H9 (cell line): ENCODE measurements around the gene SRSF11. TPM values are rescaled to one million over a fixed set of nuclear protein-coding genes. Genes with fewer than 3 reads are reported as not detected.

Experiments
- DNase-seq: peaks from one replicate; pipeline ENCODE4 v3.0.0-alpha.2; 2017
- H2AFZ ChIP-seq: one replicate; pipeline ENCODE4 v1.6.1; 2013; ENCODE audit warnings: mild to moderate bottlenecking, low read length, control low read depth, moderate library complexity
- H2AK5ac ChIP-seq: 2 replicates; pipeline ENCODE4 v1.6.1; 2013; ENCODE audit warnings: low read length, control low read depth, mixed read lengths; ENCODE audit not compliant: insufficient read length
- H2BK120ac ChIP-seq: one replicate; pipeline ENCODE4 v1.6.1; 2013; ENCODE audit warnings: low read depth, mild to moderate bottlenecking, low read length, control low read depth, inconsistent platforms; ENCODE audit not compliant: poor library complexity, severe bottlenecking
- H2BK12ac ChIP-seq: 2 replicates; pipeline ENCODE4 v1.6.1; 2013; ENCODE audit warnings: low read length, control low read depth, mixed read lengths, low read depth; ENCODE audit not compliant: insufficient read length
- H2BK15ac ChIP-seq: 2 replicates; pipeline ENCODE4 v1.6.1; 2013; ENCODE audit warnings: low read depth, low read length, control low read depth
- H2BK20ac ChIP-seq: one replicate; pipeline ENCODE4 v1.6.1; 2013; ENCODE audit warnings: low read depth, mild to moderate bottlenecking, low read length, control low read depth, inconsistent platforms; ENCODE audit not compliant: poor library complexity, severe bottlenecking
- H2BK5ac ChIP-seq: 2 replicates; pipeline ENCODE4 v1.6.1; 2013; ENCODE audit warnings: low read length, control low read depth, mixed read lengths; ENCODE audit not compliant: insufficient read length
- H3K14ac ChIP-seq: 2 replicates; pipeline ENCODE4 v1.6.1; 2013; ENCODE audit warnings: low read length, control low read depth; ENCODE audit not compliant: insufficient read depth
- H3K18ac ChIP-seq: 2 replicates; pipeline ENCODE4 v1.6.1; 2013; ENCODE audit warnings: low read depth, mild to moderate bottlenecking, mixed read lengths, low read length, control low read depth; ENCODE audit not compliant: insufficient read length
- H3K23ac ChIP-seq: 2 replicates; pipeline ENCODE4 v1.6.1; 2013; ENCODE audit warnings: low read length, control low read depth, mixed read lengths, low read depth; ENCODE audit not compliant: insufficient read length
- H3K23me2 ChIP-seq: 2 replicates; pipeline ENCODE4 v1.6.1; 2013; ENCODE audit warnings: low read depth, mild to moderate bottlenecking, mixed read lengths, low read length, control low read depth; ENCODE audit not compliant: insufficient read length, poor library complexity, severe bottlenecking
- H3K27ac ChIP-seq: 2 replicates; pipeline ENCODE4 v1.5.1; 2013; ENCODE audit warnings: low read length, control low read depth, mixed read lengths, low read depth; ENCODE audit not compliant: insufficient read length
- H3K27me3 ChIP-seq: 2 replicates; pipeline ENCODE4 v1.6.1; 2013; ENCODE audit warnings: low read length, control low read depth, inconsistent platforms; ENCODE audit not compliant: insufficient read depth
- H3K4ac ChIP-seq: 2 replicates; pipeline ENCODE4 v1.6.1; 2013; ENCODE audit warnings: low read depth, mild to moderate bottlenecking, control low read depth, inconsistent platforms, low read length, moderate library complexity
- H3K4me1 ChIP-seq: 2 replicates; pipeline ENCODE4 v1.6.1; 2013; ENCODE audit warnings: low read length, control low read depth, inconsistent platforms; ENCODE audit not compliant: insufficient read depth
- H3K4me2 ChIP-seq: 2 replicates; pipeline ENCODE4 v1.6.1; 2013; ENCODE audit warnings: low read length, control low read depth, mixed read lengths; ENCODE audit not compliant: insufficient read length, insufficient read depth
- H3K56ac ChIP-seq: 2 replicates; pipeline ENCODE4 v1.6.1; 2013; ENCODE audit warnings: low read depth, mild to moderate bottlenecking, mixed read lengths, low read length, control low read depth; ENCODE audit not compliant: insufficient read length
- H3K79me1 ChIP-seq: 2 replicates; pipeline ENCODE4 v1.6.1; 2013; ENCODE audit warnings: low read depth, mild to moderate bottlenecking, moderate library complexity, low read length, control low read depth, inconsistent platforms; ENCODE audit not compliant: insufficient read depth, poor library complexity, severe bottlenecking
- H3K79me2 ChIP-seq: 2 replicates; pipeline ENCODE4 v1.6.1; 2013; ENCODE audit warnings: low read length, control low read depth, inconsistent platforms; ENCODE audit not compliant: insufficient read depth
- H3K9ac ChIP-seq: 2 replicates; pipeline ENCODE4 v1.6.1; 2013; ENCODE audit warnings: low read length, control low read depth, mixed read lengths; ENCODE audit not compliant: insufficient read length; ENCODE audit errors: extremely low read depth
- H3K9me3 ChIP-seq: one replicate; pipeline ENCODE4 v1.6.1; 2013; ENCODE audit warnings: low read depth, low read length, inconsistent platforms; ENCODE audit not compliant: control insufficient read depth
- H3T11ph ChIP-seq: one replicate; pipeline ENCODE4 v1.6.1; 2013; ENCODE audit warnings: mild to moderate bottlenecking, low read length, control low read depth, inconsistent platforms
- H4K20me1 ChIP-seq: one replicate; pipeline ENCODE4 v1.6.1; 2013; ENCODE audit not compliant: control insufficient read depth, insufficient read length, insufficient read depth
- H4K5ac ChIP-seq: 2 replicates; pipeline ENCODE4 v1.6.1; 2013; ENCODE audit warnings: low read depth, mild to moderate bottlenecking, mixed read lengths, low read length, control low read depth; ENCODE audit not compliant: insufficient read length
- H4K8ac ChIP-seq: replicated peaks from 2 replicates; pipeline ENCODE4 v1.6.1; 2013; ENCODE audit warnings: low read length, control low read depth, mixed read lengths, low read depth; ENCODE audit not compliant: insufficient read length
- H4K91ac ChIP-seq: 2 replicates; pipeline ENCODE4 v1.6.1; 2013; ENCODE audit warnings: low read depth, mild to moderate bottlenecking, moderate library complexity, mixed read lengths, low read length, control low read depth; ENCODE audit not compliant: insufficient read length
- H3K27ac Mint-ChIP-seq, 3 experiments: 2 replicates in 2 of 3; 3 replicates in 1 of 3; pipeline ENCODE4 v1.8.0; 2020 to 2021; ENCODE audit warnings: mixed read lengths in 3 of 3, mild to moderate bottlenecking in 1 of 3, moderate library complexity in 1 of 3
- H3K27me3 Mint-ChIP-seq: 2 replicates; pipeline ENCODE4 v1.8.0; 2021; ENCODE audit warnings: low read depth, mild to moderate bottlenecking, moderate library complexity, mixed read lengths
- H3K36me3 Mint-ChIP-seq, 3 experiments: 2 replicates in 2 of 3; 3 replicates in 1 of 3; pipeline ENCODE4 v1.8.0; 2020 to 2021; ENCODE audit warnings: low read depth in 3 of 3, mixed read lengths in 3 of 3; ENCODE audit not compliant: insufficient read depth in 1 of 3
- H3K4me1 Mint-ChIP-seq, 2 experiments: 2 replicates each; pipeline ENCODE4 v1.8.0; 2020; ENCODE audit warnings: mixed read lengths in 2 of 2
- H3K4me3 Mint-ChIP-seq, 2 experiments: 2 replicates in 1 of 2; 3 replicates in 1 of 2; pipeline ENCODE4 v1.8.0; 2020 to 2021; ENCODE audit warnings: mild to moderate bottlenecking in 2 of 2, mixed read lengths in 2 of 2, moderate library complexity in 1 of 2
- H3K9me3 Mint-ChIP-seq, 2 experiments: 2 replicates in 1 of 2; 3 replicates in 1 of 2; pipeline ENCODE4 v1.8.0; 2020; ENCODE audit warnings: mild to moderate bottlenecking in 2 of 2, mixed read lengths in 2 of 2, moderate library complexity in 1 of 2
- total RNA-seq: library from RNA; stranded (reverse); gene quantifications from 2 replicates; pipeline ENCODE4 v1.2.1, GENCODE V29; 2021
- TF ChIP-seq, protein P1 (sequence below): fragments of 200-600 bp; sonication (generic); conservative IDR thresholded peaks from 3 replicates; pipeline ENCODE4 v1.8.0; 2021; ENCODE audit warnings: antibody characterized with exemption, mild to moderate bottlenecking

Gene SRSF11
- total RNA-seq, 1 experiment from 2014 or later = 214 TPM

DNA sequence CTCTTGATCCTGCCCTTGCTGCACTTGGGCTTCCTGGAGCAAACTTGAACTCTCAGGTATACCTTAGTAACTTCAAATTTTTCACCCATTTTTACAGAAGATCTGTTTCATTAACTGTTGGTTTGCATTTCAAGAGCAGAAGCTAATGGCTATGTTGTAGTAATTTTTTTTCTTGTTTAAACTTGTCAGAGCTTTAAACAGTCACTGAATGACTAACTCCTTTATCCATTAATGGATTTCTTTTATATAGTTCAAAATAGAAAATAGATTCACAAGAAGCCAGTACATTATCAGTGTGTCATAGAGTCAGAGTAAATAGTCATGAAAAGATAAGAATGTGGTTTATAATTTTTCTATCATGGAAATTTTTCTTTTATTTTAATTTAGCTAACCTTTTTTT lies 13.6 kb downstream of the SRSF11 start:
- H3K27me3 Mint-ChIP-seq = no peaks in the 10 kb centered on the region
- Histone ChIP-seq H3K27me3 (no peaks in the 10 kb centered on the region), H3K79me2 (no peaks in the 10 kb centered on the region)

More for the DNA sequence above, 13.6 kb downstream of the SRSF11 start:
- Histone ChIP-seq H2BK12ac (no peak overlapping the region), H3K23me2 (no peaks in the 10 kb centered on the region), H3K4ac (no peak overlapping the region), H4K5ac (no peak overlapping the region), H3K18ac (no peak overlapping the region), H2AK5ac (no peak overlapping the region), H3K14ac (no peak overlapping the region), H3K4me2 (no peak overlapping the region), H3K27ac (no peak overlapping the region), H3K56ac (no peak overlapping the region), H2BK15ac (no peak overlapping the region), H3K9me3 (no peaks in the 10 kb centered on the region), H2AFZ (no peak overlapping the region), H2BK5ac (no peak overlapping the region), H3K4me1 (no peaks in the 10 kb centered on the region), H3K79me1 (no peaks in the 10 kb centered on the region), H4K91ac (no peak overlapping the region), H4K8ac (no peak overlapping the region), H4K20me1 (no peaks in the 10 kb centered on the region), H3T11ph (no peak overlapping the region), H3K9ac (no peak overlapping the region), H2BK20ac (no peak overlapping the region), H2BK120ac (no peak overlapping the region), H3K23ac (no peak overlapping the region)
- Mint-ChIP-seq H3K4me3 (no peak overlapping the region), H3K9me3 (no peaks in the 10 kb centered on the region), H3K27ac (no peak overlapping the region), H3K4me1 (no peaks in the 10 kb centered on the region), H3K36me3 (peaks cover 45 to 93% (median 80%) of the 10 kb centered on the region in 3 experiments; a peak in 6 of 7 replicates)
- no peak for DNase-seq
- TF ChIP-seq, protein P1, sequence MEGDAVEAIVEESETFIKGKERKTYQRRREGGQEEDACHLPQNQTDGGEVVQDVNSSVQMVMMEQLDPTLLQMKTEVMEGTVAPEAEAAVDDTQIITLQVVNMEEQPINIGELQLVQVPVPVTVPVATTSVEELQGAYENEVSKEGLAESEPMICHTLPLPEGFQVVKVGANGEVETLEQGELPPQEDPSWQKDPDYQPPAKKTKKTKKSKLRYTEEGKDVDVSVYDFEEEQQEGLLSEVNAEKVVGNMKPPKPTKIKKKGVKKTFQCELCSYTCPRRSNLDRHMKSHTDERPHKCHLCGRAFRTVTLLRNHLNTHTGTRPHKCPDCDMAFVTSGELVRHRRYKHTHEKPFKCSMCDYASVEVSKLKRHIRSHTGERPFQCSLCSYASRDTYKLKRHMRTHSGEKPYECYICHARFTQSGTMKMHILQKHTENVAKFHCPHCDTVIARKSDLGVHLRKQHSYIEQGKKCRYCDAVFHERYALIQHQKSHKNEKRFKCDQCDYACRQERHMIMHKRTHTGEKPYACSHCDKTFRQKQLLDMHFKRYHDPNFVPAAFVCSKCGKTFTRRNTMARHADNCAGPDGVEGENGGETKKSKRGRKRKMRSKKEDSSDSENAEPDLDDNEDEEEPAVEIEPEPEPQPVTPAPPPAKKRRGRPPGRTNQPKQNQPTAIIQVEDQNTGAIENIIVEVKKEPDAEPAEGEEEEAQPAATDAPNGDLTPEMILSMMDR = no peak
